Measurements from ENCODE around the gene RGS3. TPM values are rescaled to one million over a fixed set of nuclear protein-coding genes. Genes with fewer than 3 reads are reported as not detected.

The RGS3 gene
- total and polyA plus RNA-seq, 10 of the 15 experiments (the other 5 are each of a cell fraction or from before 2014, with no cell fraction given), result 2.9 to 138 (median 28.8) TPM

DNA sequence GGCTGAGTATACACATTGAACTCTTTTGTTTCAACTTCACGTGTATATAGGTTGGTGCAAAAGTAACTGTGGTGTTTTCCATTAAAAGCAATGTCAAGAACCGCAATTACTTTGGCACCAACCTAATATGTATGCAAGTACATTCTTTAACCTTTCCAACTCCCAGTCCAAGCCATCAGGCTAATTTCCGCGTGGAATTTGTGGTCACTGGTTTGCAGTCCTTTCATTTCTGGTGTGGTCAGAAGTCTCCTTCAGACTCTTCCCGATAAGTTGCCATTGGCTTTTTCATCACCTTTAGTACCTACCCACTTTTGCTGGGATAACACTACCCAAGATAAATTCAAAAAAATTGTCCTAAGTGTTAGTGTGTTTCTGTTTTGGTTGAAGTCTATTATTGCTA, 84.0 kb downstream of the RGS3 start:
- Histone ChIP-seq H3K9me3 (replicated peaks; ENCODE audit: control insufficient read depth, insufficient read depth, low read length) (no peaks in the 10 kb centered on the region), H3K27me3 (replicated peaks in 1 of 2; ENCODE audit: control insufficient read depth in 2 of 2, insufficient read depth in 2 of 2, low read length in 1 of 2) (no peaks in the 10 kb centered on the region), H3K79me2 (ENCODE audit: control insufficient read depth, insufficient read depth, low read length) (no peaks in the 10 kb centered on the region; the same call in 1 of the 2 replicates), H3K36me3 (ENCODE audit: control insufficient read depth in 2 of 2, insufficient read depth in 2 of 2, low read length in 1 of 2) (peaks cover 17 to 33% of the 10 kb centered on the region in 2 experiments), H2AFZ (ENCODE audit: control insufficient read depth, low read depth, low read length) (no peak overlapping the region), H4K20me1 (ENCODE audit: control insufficient read depth, insufficient read depth) (no peaks in the 10 kb centered on the region; the same call in 1 of the 2 replicates), H3K27ac (ENCODE audit: control insufficient read depth, insufficient read depth) (no peak overlapping the region), H3K4me2 (ENCODE audit: control insufficient read depth, insufficient read depth) (no peak overlapping the region), H3K4me3 (no peak overlapping the region), H3K4me1 (ENCODE audit: control insufficient read depth, insufficient read depth, low read length) (peaks cover 6% of the 10 kb centered on the region), H3K9ac (ENCODE audit: control insufficient read depth, insufficient read depth, low read length) (no peak overlapping the region)
- intact Hi-C loops (cut with micrococcal nuclease; ENCODE audit: unreplicated experiment) (no loop called here), in situ Hi-C loops (cut with MboI) (no loop called here)
- ChIA-PET SMC1A (ENCODE audit: uncharacterized antibody, unreplicated experiment) (interaction anchor here (0.9 to 1.1 kb wide), 3 partner anchors 31 to 39 kb away, joined by 3 read pairs; no protein-coding TSS in a partner anchor), CTCF (interaction anchor here (1.4 kb wide), 1 partner anchor 15 kb away, joined by 3 read pairs; no protein-coding TSS in a partner anchor), POLR2A (no interaction called here), RAD21 (ENCODE audit: unreplicated experiment) (interaction anchor here (1.4 to 2.1 kb wide), 3 partner anchors 12 to 35 kb away, joined by 4 to 7 read pairs (median 6); no protein-coding TSS in a partner anchor)
- no peak for DNase-seq (ENCODE audit: low read depth, low spot score)
- TF ChIP-seq, protein P1, sequence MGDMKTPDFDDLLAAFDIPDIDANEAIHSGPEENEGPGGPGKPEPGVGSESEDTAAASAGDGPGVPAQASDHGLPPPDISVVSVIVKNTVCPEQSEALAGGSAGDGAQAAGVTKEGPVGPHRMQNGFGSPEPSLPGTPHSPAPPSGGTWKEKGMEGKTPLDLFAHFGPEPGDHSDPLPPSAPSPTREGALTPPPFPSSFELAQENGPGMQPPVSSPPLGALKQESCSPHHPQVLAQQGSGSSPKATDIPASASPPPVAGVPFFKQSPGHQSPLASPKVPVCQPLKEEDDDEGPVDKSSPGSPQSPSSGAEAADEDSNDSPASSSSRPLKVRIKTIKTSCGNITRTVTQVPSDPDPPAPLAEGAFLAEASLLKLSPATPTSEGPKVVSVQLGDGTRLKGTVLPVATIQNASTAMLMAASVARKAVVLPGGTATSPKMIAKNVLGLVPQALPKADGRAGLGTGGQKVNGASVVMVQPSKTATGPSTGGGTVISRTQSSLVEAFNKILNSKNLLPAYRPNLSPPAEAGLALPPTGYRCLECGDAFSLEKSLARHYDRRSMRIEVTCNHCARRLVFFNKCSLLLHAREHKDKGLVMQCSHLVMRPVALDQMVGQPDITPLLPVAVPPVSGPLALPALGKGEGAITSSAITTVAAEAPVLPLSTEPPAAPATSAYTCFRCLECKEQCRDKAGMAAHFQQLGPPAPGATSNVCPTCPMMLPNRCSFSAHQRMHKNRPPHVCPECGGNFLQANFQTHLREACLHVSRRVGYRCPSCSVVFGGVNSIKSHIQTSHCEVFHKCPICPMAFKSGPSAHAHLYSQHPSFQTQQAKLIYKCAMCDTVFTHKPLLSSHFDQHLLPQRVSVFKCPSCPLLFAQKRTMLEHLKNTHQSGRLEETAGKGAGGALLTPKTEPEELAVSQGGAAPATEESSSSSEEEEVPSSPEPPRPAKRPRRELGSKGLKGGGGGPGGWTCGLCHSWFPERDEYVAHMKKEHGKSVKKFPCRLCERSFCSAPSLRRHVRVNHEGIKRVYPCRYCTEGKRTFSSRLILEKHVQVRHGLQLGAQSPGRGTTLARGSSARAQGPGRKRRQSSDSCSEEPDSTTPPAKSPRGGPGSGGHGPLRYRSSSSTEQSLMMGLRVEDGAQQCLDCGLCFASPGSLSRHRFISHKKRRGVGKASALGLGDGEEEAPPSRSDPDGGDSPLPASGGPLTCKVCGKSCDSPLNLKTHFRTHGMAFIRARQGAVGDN (IDR thresholded peaks at IDR 0.05), result no peak
- no peak for TF ChIP-seq ATF7 (IDR thresholded peaks at IDR 0.05; ENCODE audit: low read depth)
- TF ChIP-seq, protein P2, sequence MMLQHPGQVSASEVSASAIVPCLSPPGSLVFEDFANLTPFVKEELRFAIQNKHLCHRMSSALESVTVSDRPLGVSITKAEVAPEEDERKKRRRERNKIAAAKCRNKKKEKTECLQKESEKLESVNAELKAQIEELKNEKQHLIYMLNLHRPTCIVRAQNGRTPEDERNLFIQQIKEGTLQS (IDR thresholded peaks at IDR 0.05; ENCODE audit: borderline replicate concordance, extremely low read depth, low read depth, low read length), result no peak
- no peak for TF ChIP-seq ETV6 (conservative IDR thresholded peaks at IDR 0.05 in 1 of 2, IDR thresholded peaks at IDR 0.05 in 1 of 2; ENCODE audit: borderline replicate concordance in 1 of 2, low read depth in 1 of 2)
- no peak for TF ChIP-seq TCF7 (IDR thresholded peaks at IDR 0.05; ENCODE audit: borderline replicate concordance)
- no peak for TF ChIP-seq TARDBP (IDR thresholded peaks at IDR 0.05; ENCODE audit: borderline replicate concordance)
- TF ChIP-seq MTA3 (IDR thresholded peaks at IDR 0.05; ENCODE audit: borderline replicate concordance, low read length), result no peak
- TF ChIP-seq, protein P3, sequence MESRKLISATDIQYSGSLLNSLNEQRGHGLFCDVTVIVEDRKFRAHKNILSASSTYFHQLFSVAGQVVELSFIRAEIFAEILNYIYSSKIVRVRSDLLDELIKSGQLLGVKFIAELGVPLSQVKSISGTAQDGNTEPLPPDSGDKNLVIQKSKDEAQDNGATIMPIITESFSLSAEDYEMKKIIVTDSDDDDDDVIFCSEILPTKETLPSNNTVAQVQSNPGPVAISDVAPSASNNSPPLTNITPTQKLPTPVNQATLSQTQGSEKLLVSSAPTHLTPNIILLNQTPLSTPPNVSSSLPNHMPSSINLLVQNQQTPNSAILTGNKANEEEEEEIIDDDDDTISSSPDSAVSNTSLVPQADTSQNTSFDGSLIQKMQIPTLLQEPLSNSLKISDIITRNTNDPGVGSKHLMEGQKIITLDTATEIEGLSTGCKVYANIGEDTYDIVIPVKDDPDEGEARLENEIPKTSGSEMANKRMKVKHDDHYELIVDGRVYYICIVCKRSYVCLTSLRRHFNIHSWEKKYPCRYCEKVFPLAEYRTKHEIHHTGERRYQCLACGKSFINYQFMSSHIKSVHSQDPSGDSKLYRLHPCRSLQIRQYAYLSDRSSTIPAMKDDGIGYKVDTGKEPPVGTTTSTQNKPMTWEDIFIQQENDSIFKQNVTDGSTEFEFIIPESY (IDR thresholded peaks at IDR 0.05), result no peak
- TF ChIP-seq SP1 (IDR thresholded peaks at IDR 0.05; ENCODE audit: low read depth, low read length), result no peak
- TF ChIP-seq NFYB (IDR thresholded peaks at IDR 0.05; ENCODE audit: insufficient read depth, low read depth, low read length), result no peak
- TF ChIP-seq ZNF622 (IDR thresholded peaks at IDR 0.05), result no peak
- no peak for TF ChIP-seq MYC (IDR thresholded peaks at IDR 0.05; ENCODE audit: insufficient read depth, insufficient read length, insufficient replicate concordance, low read length, severe bottlenecking)
- TF ChIP-seq BRCA1 (IDR thresholded peaks at IDR 0.05; ENCODE audit: low read depth, low read length), result no peak
- no peak for TF ChIP-seq MYB (IDR thresholded peaks at IDR 0.05; ENCODE audit: borderline replicate concordance, low read depth, low read length)
- no peak for TF ChIP-seq CBX3 (IDR thresholded peaks at IDR 0.05; ENCODE audit: borderline replicate concordance, low read depth)
- TF ChIP-seq, protein P4, sequence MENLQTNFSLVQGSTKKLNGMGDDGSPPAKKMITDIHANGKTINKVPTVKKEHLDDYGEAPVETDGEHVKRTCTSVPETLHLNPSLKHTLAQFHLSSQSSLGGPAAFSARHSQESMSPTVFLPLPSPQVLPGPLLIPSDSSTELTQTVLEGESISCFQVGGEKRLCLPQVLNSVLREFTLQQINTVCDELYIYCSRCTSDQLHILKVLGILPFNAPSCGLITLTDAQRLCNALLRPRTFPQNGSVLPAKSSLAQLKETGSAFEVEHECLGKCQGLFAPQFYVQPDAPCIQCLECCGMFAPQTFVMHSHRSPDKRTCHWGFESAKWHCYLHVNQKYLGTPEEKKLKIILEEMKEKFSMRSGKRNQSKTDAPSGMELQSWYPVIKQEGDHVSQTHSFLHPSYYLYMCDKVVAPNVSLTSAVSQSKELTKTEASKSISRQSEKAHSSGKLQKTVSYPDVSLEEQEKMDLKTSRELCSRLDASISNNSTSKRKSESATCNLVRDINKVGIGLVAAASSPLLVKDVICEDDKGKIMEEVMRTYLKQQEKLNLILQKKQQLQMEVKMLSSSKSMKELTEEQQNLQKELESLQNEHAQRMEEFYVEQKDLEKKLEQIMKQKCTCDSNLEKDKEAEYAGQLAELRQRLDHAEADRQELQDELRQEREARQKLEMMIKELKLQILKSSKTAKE (IDR thresholded peaks at IDR 0.05; ENCODE audit: low read depth, poor library complexity, severe bottlenecking), result no peak
- ATAC-seq, result no peak
- WGBS (ENCODE audit: insufficient coverage, insufficient replicate concordance, low lambda C conversion rate, missing lambda C conversion rate), result 94% methylated on average over 5 of the region's 5 CpGs
- no peak for FAIRE-seq
- BruUV-seq (replicated peaks), result no TSS peak

Measured in GM12878 (cell line).